NCI-H226 (cell line): ENCODE data around the gene PLEKHA4.

Experiments used
- DNase-seq: peaks from one replicate; pipeline ENCODE4 v3.0.0-alpha.2; 2015

Gene PLEKHA4

GRCh38 chr19:48819366-48819816 is 49.0 kb downstream of the PLEKHA4 start:
- DNase-seq, result peak; percentile 94

GRCh38 chr19:48818234-48818820 is 50.1 kb downstream of the PLEKHA4 start:
- no peak for DNase-seq

- no peak for DNase-seq
These were observed 50.8 kb downstream of the PLEKHA4 start for GRCh38 chr19:48817585-48818124.

GRCh38 chr19:48815870-48816501 is 52.4 kb downstream of the PLEKHA4 start:
- DNase-seq, result no peak

- DNase-seq, result no peak
These were observed 53.5 kb downstream of the PLEKHA4 start for GRCh38 chr19:48814895-48815294.

GRCh38 chr19:48813123-48813913 is 55.1 kb downstream of the PLEKHA4 start:
- DNase-seq, result no peak

- DNase-seq, result peak; percentile 82
These were observed 56.1 kb downstream of the PLEKHA4 start for GRCh38 chr19:48812094-48812929.

- DNase-seq, result no peak
These were observed 58.3 kb downstream of the PLEKHA4 start for GRCh38 chr19:48810151-48810550.

GRCh38 chr19:48807590-48808308 is 60.7 kb downstream of the PLEKHA4 start:
- no peak for DNase-seq

- no peak for DNase-seq
These were observed 61.4 kb downstream of the PLEKHA4 start for GRCh38 chr19:48806818-48807589.

GRCh38 chr19:48806518-48806817 is 61.9 kb downstream of the PLEKHA4 start:
- no peak for DNase-seq

GRCh38 chr19:48805452-48805851 is 63.0 kb downstream of the PLEKHA4 start:
- DNase-seq, result no peak

- DNase-seq, result no peak
These were observed 63.9 kb downstream of the PLEKHA4 start for GRCh38 chr19:48804496-48804895.

GRCh38 chr19:48802623-48803022 is 65.8 kb downstream of the PLEKHA4 start:
- no peak for DNase-seq

GRCh38 chr19:48799358-48800300 is 68.8 kb downstream of the PLEKHA4 start:
- DNase-seq, result no peak

- no peak for DNase-seq
These were observed 69.5 kb downstream of the PLEKHA4 start for GRCh38 chr19:48798937-48799336.

- DNase-seq, result no peak
These were observed 71.3 kb downstream of the PLEKHA4 start for GRCh38 chr19:48797103-48797502.

GRCh38 chr19:48796298-48797083 is 71.9 kb downstream of the PLEKHA4 start:
- no peak for DNase-seq

GRCh38 chr19:48795685-48796070 is 72.7 kb downstream of the PLEKHA4 start:
- no peak for DNase-seq
